ENCODE data around the gene AKNA.
A peak's percentile ranks its signal among the peaks of the same experiment; 100 is the strongest.

AKNA gene

GRCh38 chr9:114387680-114388356, at the start of gene AKNA:
Gene AKNA (minus strand): TSS chr9:114387982. CDS start chr9:114381333, 6,649 bp downstream.
- DNase-seq: no peak

DNA sequence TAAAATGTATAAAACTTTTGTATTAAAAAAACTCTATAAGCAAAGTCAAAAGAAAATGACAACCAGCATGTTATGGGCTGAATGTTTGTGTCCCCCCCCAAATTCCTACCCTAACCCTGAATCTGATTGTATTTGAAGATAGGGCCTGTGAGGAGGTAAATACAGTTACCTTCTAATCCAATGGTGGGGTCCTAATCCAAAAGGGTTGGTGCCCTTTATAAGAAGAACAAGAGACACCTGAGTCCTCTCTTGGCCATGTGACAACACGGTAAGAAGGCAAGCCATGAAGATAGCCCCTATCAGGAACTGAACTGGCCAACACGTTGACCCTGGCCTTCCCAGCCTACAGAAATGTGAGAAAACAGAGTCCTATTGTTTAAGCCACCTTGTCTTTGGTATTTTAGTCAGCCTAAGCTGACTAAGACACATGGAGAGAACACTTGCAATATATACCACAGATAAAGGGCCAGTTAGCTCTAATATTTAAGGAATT, 49.7 kb upstream of the AKNA start:
- DNase-seq: no peak

DNA sequence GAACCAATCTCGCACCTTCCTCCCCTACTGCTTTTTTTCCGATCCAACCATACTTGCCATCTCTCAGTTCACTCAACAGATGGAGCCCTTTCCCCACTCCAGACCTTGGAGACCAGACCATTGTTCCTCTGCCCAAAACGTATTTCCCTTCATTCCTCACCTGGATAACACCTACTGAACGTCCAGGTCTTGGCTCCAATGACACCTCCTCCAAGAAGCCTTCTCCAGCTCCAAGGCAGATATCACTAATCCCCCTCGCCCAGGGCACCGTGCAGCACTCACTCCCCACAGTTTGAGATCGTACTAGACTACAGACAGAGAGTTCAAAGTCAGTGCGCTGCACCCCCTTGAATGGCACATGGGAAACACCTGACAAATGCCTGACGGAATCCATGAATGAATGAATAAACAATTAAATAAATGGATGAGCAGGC, 47.1 kb upstream of the AKNA start:
- DNase-seq: peak; percentile 55

- no peak for DNase-seq
Observed at GRCh38 chr9:114433720-114434255, 46.0 kb upstream of the AKNA start.

- DNase-seq: no peak
Observed at GRCh38 chr9:114433086-114433485, 45.3 kb upstream of the AKNA start.

GRCh38 chr9:114432323-114433067, 44.7 kb upstream of the AKNA start:
- DNase-seq: no peak

DNA sequence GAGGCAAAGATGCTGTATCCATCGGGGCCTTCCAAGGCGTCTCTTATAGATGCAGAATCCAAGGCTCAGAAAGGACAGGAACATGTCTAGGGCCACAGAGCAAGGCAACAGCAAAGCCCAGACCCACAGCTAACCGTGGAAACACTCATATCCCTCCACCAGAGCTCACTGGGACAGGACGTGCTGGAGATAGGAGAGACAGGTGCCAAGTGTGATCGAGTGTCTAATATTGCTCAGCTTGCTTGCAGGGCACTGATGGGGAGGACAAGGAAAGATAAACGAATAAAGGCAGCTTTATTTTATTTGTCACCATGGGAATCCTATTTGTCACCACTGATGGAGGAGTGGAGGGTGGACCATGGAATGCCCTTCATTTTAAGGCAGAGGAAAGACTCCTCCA, 44.0 kb upstream of the AKNA start:
- DNase-seq: no peak

DNA sequence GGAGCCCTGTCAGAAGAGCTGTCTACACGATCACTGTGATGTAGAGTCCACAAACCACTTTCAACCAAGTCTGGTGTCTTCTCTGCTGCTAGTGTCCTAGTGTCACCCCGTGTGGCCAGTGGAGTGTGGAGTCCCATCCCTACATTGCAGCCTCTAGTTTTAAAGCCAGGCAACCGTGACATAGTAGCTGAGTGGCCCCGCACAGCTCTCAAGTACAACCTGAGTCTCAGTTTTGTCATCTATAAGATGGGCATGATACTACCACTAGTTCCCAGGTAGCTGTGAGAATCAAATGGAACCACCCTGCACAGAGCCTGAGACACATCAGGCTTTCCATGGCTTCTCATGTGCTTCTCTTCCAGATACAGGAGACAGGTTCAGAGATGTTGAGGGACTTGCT, 43.2 kb upstream of the AKNA start:
- DNase-seq: no peak

GRCh38 chr9:114430457-114430856, 42.7 kb upstream of the AKNA start:
- DNase-seq: no peak

GRCh38 chr9:114429488-114429887, 41.7 kb upstream of the AKNA start:
- no peak for DNase-seq

DNA sequence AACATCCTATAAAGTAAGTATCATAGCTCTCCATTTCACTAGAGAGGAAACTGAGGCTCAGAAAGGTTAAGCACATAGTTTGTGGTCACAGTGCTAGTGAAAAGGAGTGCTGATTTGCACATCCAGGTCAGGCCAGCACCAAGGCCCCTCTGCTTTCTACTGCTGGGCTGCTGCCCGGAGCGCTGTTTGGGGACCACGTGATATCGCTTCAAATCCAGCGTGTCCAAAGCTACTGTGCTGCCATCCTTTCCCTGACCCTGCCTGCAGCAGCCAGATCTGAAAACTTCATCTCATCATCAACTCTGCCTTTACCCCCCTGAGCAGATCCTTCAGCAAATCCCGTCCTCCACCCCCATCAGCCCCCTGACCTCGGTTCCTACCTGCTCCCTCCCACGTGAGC, 40.7 kb upstream of the AKNA start:
- DNase-seq: no peak

GRCh38 chr9:114427644-114428043, 39.9 kb upstream of the AKNA start:
- DNase-seq: no peak

DNA sequence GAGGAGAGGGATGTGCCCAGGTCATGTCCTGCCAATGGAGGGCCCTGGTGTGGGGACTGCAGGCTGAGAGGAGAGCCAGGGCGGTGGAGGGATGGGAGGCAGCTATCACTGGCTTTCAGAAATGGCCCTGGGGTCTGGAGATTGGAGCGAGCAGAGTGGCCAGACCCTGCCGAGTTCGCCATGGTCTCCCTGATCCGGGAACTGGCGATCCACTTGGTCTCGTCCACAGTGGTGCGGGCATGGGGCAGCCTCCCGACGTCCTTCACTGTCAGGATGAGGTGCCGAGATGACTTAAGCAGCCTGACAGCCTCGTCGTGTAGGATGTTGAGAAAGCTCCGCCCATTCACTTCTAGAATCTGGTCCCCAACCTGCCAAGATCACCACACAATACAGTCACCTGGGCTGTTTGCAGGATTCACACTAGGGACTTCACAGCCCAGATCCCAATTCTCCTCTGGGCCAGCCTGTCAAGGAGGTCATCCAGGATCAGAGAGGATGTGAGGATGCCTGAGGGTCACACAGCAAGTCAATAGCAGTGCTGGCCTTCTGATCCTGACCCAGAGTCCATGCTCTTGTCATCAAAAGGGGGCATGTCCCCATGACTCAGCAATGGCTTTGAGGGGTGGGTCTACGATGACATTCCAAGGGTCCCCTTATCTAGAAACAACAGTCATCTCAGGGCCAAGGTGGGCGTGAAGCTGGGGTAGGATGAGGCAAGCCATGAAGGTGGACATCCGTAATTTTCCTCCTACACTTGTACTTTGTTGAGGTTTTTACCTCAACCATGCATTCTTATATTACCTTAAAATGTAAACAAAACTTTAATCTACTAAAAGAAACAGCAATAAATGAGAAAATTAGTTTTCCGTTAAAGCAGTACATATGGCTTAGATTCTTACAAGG, 38.5 kb upstream of the AKNA start:
- DNase-seq: no peak

- no peak for DNase-seq
Observed at GRCh38 chr9:114425126-114425525, 37.3 kb upstream of the AKNA start.

DNA sequence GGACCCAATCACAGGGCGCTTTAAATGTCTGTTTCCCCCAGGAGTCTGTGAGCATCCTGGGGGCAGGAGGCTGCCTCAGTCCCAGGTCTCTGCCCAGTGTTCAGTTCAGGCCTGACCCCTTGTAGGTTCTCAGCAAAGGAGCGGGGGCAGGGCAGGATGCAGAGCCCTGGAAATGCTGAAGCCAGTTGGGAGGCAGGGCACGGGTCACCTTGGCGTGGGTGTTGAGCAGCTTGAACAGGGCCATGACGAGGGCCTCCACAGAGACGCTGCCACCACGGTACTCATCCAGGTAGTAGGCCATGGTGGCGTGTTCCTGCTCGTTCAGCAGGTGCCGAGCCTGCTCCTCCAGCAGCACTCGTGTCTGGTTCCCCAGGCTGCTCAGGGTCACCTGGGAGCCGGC, 36.3 kb upstream of the AKNA start:
- DNase-seq: no peak

- no peak for DNase-seq
Observed at GRCh38 chr9:114423181-114423580, 35.4 kb upstream of the AKNA start.

DNA sequence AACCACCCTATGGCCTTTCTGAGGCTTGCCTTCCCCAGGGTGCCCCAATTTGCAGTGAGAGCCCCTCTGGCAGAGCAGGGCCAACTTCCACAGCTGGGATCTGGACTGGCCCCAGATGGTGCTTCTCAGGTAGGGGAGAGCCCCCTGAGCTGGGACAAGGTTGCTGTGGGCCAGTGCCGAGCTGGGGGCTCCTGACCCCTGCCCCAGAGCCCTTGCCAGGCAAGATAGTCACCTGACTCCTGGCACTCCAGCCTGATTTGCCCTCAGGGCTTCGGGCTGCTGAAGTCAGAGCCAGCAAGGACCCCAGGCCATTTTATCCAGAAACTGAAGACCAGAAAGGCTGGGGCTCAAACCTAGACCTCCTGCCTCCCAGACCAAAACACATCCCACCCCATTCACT, 33.4 kb upstream of the AKNA start:
- DNase-seq: no peak

DNA sequence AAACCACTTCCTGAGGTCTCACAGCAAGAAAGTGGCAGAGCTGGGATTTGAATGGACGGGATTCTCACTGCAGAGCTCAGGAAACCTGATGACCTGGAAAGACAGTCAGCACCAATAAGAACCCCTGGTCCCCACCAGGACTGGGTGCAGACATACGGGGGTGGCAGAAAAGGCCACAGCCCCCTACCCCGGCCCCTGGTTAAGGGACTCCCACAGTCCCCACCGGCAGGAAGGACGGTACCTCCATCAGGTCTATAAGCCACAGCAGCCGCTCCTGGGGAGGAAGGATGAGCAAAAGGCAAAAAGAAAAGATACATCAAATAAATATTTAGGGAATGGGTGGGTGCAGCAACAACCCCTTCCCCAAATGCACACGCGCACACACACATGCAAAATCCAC, 32.0 kb upstream of the AKNA start:
- DNase-seq: no peak

GRCh38 chr9:114418053-114418452, 30.3 kb upstream of the AKNA start:
- DNase-seq: no peak

DNA sequence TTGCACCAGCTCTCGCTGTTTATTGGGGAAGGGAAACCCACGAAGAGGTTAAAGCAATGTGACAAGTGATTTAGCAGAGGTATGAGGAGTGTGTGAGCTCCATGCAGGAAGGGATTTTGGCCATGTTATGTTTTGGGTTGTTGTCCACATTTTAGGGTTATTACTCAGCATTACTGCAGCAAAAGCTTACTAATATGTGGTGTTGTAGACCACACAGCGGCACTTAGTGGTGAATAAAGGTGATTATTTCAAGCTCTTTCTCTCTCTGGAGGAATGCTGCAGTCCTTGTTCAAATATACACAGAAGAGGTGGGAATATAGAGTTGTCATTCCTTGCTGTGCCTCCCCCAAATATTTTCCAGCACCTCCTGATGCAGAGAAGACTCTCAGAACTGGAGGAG, 29.7 kb upstream of the AKNA start:
- DNase-seq: no peak

- no peak for DNase-seq
Observed at GRCh38 chr9:114416906-114417305, 29.1 kb upstream of the AKNA start.

DNA sequence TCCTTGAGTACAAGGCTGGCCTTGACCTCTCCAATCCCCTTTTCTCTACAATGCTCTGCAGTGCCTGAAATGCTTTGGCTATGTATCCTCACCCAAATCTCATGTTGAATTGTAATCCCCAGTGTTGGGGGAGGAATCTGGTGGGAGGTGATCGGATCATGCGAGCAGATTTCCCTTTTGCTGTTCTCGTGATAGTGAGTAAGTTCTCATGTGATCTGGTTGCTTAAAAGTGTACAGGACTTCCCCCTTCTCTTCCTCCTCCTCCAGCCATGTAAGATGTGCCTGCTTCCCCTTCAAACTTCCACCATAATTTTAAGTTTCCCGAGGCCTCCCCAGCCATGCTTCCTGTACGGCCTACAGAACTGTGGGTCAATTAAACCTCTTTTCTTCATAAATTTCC, 28.5 kb upstream of the AKNA start:
- DNase-seq: no peak

- no peak for DNase-seq
Observed at GRCh38 chr9:114414346-114414745, 26.6 kb upstream of the AKNA start.
